Testis (tissue), 3 donors: ENCODE results near the gene RNASE3. TPM values are rescaled to one million over a fixed set of nuclear protein-coding genes. Genes with fewer than 3 reads are reported as not detected.
"Not testable (repeated sequence)": the region's sequence is repeated elsewhere in the genome, so short reads cannot be mapped to it uniquely, and the experiment has no call there.

ENCODE experiments used
- DNase-seq: peaks from one replicate; pipeline ENCODE4 v3.0.0-alpha.2; 2019
- H3K27ac ChIP-seq, 2 donors: fragments of 200-600 bp; sonication (generic); one replicate each; pipeline ENCODE4 v1.5.1; 2019
- H3K27me3 ChIP-seq: fragments of 200-600 bp; sonication (generic); one replicate; pipeline ENCODE4 v1.5.1; 2019
- H3K36me3 ChIP-seq: fragments of 200-600 bp; sonication (generic); one replicate; pipeline ENCODE4 v1.5.1; 2017; ENCODE audit warnings: low read depth; ENCODE audit errors: missing control alignments
- H3K4me1 ChIP-seq: fragments of 200-600 bp; sonication (generic); one replicate; pipeline ENCODE4 v1.5.1; 2019
- H3K4me3 ChIP-seq, 2 donors: fragments of 200-600 bp; sonication (generic); one replicate each; pipeline ENCODE4 v1.5.1; 2017 to 2019
- H3K9me3 ChIP-seq: fragments of 200-600 bp; sonication (generic); one replicate; pipeline ENCODE4 v1.5.1; 2017
- POLR2A ChIP-seq: fragments of 450-650 bp; IDR thresholded peaks from one replicate; pipeline ENCODE4 v1.6.1; 2017; ENCODE audit warnings: antibody characterized with exemption, mild to moderate bottlenecking, moderate library complexity
- WGBS, 2 donors: methylation state at CpG; one replicate each; pipeline ENCODE4 v1.1.5; 2018; 5-methylcytosine and 5-hydroxymethylcytosine counted together
- intact Hi-C: fragments of 100-400 bp; cut with DNase I; formaldehyde crosslinking; loops from one replicate; pipeline ENCODE4 v1.15.1; 2023; ENCODE audit warnings: low total_unique reads
- polyA plus RNA-seq: library from polyadenylated mRNA; stranded (reverse); fragments of 350-450 nt; fragmentation: Illumina TruSeq; extraction: RNeasy Lipid Tissue Mini Kit (QIAGEN cat#74804); gene quantifications from one replicate; pipeline ENCODE4 v1.2.3, GENCODE V29; 2014; ENCODE audit warnings: low read depth, low replicate concordance; ENCODE audit not compliant: insufficient read depth
- total RNA-seq, 2 donors: library from RNA; depleted of rRNA; stranded (reverse); fragments of >200 nt; gene quantifications; one replicate each; pipeline ENCODE4 v1.2.3, GENCODE V29; 2016
- TF ChIP-seq, protein P1 (sequence below), 3 experiments: fragments of 450-650 bp in 2 of 3; fragments of 200-600 bp in 1 of 3; sonication (generic) in 1 of 3; IDR thresholded peaks; one replicate each; pipeline ENCODE4 v1.5.1; 2016 to 2019; ENCODE audit warnings: antibody characterized with exemption in 3 of 3, mild to moderate bottlenecking in 2 of 3, moderate library complexity in 1 of 3

The RNASE3 gene
- total and polyA plus RNA-seq, 3 donors from 2014 or later: 0.50 to 1.4 (median 0.63) TPM

- no peak overlapping the region for H3K4me3 ChIP-seq
- DNase-seq: no peak
- H3K4me1 ChIP-seq: no peaks in the 10 kb centered on the region
- no peaks in the 10 kb centered on the region for H3K36me3 ChIP-seq
- WGBS, 2 donors: 83 to 88% methylated on average over 3 to 4 of the region's 4 CpGs
- no peak overlapping the region for H3K27ac ChIP-seq
- intact Hi-C loops: no loop called here
- H3K27me3 ChIP-seq: no peaks in the 10 kb centered on the region
- TF ChIP-seq, protein P1, sequence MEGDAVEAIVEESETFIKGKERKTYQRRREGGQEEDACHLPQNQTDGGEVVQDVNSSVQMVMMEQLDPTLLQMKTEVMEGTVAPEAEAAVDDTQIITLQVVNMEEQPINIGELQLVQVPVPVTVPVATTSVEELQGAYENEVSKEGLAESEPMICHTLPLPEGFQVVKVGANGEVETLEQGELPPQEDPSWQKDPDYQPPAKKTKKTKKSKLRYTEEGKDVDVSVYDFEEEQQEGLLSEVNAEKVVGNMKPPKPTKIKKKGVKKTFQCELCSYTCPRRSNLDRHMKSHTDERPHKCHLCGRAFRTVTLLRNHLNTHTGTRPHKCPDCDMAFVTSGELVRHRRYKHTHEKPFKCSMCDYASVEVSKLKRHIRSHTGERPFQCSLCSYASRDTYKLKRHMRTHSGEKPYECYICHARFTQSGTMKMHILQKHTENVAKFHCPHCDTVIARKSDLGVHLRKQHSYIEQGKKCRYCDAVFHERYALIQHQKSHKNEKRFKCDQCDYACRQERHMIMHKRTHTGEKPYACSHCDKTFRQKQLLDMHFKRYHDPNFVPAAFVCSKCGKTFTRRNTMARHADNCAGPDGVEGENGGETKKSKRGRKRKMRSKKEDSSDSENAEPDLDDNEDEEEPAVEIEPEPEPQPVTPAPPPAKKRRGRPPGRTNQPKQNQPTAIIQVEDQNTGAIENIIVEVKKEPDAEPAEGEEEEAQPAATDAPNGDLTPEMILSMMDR (IDR thresholded peaks at IDR 0.05): no peak
- no peak for TF ChIP-seq POLR2A
- H3K9me3 ChIP-seq: no peaks in the 10 kb centered on the region
Observed at GRCh38 chr14:20904393-20905029, 13.3 kb downstream of the RNASE3 start.

GRCh38 chr14:20905676-20906075 lies 14.5 kb downstream of the RNASE3 start:
- DNase-seq: no peak
- H3K27me3 ChIP-seq: no peaks in the 10 kb centered on the region
- no peak overlapping the region for H3K27ac ChIP-seq
- H3K4me1 ChIP-seq: no peaks in the 10 kb centered on the region
- no peaks in the 10 kb centered on the region for H3K36me3 ChIP-seq
- intact Hi-C loops: no loop called here
- H3K4me3 ChIP-seq: no peak overlapping the region
- TF ChIP-seq, protein P1 (IDR thresholded peaks at IDR 0.05): no peak
- TF ChIP-seq POLR2A: no peak
- no peaks in the 10 kb centered on the region for H3K9me3 ChIP-seq
- 88 to 92% methylated on average over 2 of the region's 2 CpGs for WGBS, 2 donors

GRCh38 chr14:20907214-20907613 lies 16.0 kb downstream of the RNASE3 start:
- no peaks in the 10 kb centered on the region for H3K9me3 ChIP-seq
- H3K4me1 ChIP-seq: no peaks in the 10 kb centered on the region
- no peaks in the 10 kb centered on the region for H3K36me3 ChIP-seq
- no peaks in the 10 kb centered on the region for H3K27me3 ChIP-seq
- TF ChIP-seq, protein P1 (IDR thresholded peaks at IDR 0.05): no peak
- TF ChIP-seq POLR2A: no peak
- intact Hi-C loops: no loop called here
- H3K27ac ChIP-seq: no peak overlapping the region
- no peak for DNase-seq
- 86 to 100% methylated on average over 1 of the region's 1 CpG for WGBS, 2 donors
- H3K4me3 ChIP-seq: no peak overlapping the region

DNA sequence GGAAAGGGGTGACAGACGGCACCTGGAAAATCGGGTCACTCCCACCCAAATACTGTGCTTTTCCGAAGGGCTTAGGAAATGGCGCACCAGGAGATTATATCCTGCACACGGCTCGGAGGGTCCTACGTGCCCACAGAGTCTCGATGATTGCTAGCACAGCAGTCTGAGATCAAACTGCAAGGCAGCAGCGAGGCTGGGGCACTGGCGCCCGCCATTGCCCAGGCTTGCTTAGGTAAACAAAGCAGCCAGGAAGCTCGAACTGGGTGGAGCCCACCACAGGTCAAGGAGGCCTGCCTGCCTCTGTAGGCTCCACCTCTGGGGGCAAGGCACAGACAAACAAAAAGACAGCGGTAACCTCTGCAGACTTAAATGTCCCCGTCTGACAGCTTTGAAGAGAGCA lies 19.6 kb downstream of the RNASE3 start:
- DNase-seq, H3K36me3 ChIP-seq, H3K27ac ChIP-seq, H3K9me3 ChIP-seq, H3K4me3 ChIP-seq, H3K4me1 ChIP-seq, H3K27me3 ChIP-seq, intact Hi-C loops: not testable (repeated sequence)
- WGBS, 2 donors: 82 to 100% methylated on average over 3 to 14 of the region's 14 CpGs

DNA sequence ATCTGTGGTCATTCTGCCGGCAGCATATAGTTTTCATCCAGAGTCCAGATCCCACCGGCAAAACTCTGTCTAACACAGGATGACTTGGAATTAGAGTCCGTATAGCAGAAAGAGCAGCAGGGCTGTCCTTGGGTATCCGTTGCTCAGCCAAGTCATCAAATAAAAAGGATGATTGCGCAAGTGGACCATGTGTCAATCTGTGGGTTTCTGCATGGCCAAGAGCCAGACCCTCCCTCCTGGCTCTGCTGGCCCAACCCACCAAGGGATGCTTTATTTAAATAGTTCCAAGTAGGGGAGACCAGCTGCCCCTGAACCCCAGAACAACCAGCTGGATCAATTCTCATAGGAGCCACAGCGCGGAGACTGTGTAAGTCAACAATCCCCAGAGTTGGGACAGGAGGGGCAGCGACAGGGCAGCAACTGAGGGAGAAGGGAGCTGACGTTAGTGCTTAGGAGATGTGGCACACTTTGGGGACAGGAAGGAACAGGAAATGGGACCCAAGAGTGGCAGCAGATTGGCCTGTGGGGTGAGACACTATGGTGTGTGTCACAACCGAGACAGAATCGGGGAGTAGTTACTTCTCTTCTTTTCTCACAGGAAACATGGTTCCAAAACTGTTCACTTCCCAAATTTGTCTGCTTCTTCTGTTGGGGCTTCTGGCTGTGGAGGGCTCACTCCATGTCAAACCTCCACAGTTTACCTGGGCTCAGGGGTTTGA lies 28.0 kb downstream of the RNASE3 start:
- H3K36me3 ChIP-seq, H3K4me3 ChIP-seq, H3K27ac ChIP-seq, DNase-seq, H3K4me1 ChIP-seq, H3K9me3 ChIP-seq, H3K27me3 ChIP-seq, intact Hi-C loops: not testable (repeated sequence)
- WGBS, 2 donors: 72 to 77% methylated on average over 11 of the region's 11 CpGs

DNA sequence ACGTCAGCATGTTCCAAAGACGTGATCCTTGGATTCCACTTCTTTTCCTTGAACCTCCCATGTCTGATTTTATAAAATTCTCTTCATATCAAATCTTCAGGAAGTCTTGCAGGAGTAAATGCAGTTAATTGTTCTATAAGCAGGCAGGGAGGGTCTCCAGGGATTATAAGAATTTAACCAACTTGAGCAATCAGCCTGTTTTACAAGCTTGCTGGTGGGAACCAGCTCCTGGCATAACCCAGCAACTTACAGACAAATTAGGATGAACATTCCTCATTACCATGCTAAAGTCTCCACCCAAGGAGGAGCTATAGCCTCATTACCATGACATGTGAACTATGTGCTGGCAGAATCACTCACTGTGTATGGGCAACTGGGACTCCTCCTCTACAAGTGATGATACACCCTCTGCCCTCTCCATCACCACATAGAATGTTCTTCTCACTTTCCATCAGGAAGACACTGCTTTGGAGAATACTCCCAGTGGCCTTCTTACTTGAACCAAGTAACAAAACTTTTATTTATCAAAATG lies 32.6 kb downstream of the RNASE3 start:
- intact Hi-C loops, H3K27me3 ChIP-seq, H3K9me3 ChIP-seq, H3K4me3 ChIP-seq, H3K4me1 ChIP-seq, DNase-seq, H3K36me3 ChIP-seq, H3K27ac ChIP-seq: not testable (repeated sequence)
- 29 to 53% methylated on average over 2 of the region's 2 CpGs for WGBS, 2 donors
